ENCODE measurements around the gene TRIO. TPM values are rescaled to one million over a fixed set of nuclear protein-coding genes. Genes with fewer than 3 reads are reported as not detected.
A peak's percentile ranks its signal among the peaks of the same experiment; 100 is the strongest.

TRIO gene
- total and polyA plus RNA-seq, 8 donors = 84.4 to 151 (median 93.7) TPM

DNA sequence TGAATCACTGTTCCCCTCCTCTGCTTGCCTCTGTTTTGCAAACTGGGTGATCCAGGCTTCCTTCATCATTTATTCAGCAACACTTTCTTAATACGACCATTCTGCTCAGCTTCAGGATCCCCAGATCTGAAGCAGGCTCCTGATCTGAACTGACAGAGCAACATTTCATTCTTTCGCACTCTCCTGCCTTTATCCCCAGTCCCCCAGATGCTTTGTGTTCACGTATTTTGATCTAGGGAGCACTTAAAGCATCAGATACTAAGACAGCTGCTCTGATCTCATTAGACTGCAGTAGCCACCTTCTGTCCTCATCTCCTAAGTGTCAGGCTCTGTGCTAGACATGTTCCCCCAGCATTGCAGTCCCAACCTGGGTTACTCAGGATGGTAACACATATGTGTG is 158.0 kb downstream of the TRIO start:
- TF ChIP-seq, protein P1, sequence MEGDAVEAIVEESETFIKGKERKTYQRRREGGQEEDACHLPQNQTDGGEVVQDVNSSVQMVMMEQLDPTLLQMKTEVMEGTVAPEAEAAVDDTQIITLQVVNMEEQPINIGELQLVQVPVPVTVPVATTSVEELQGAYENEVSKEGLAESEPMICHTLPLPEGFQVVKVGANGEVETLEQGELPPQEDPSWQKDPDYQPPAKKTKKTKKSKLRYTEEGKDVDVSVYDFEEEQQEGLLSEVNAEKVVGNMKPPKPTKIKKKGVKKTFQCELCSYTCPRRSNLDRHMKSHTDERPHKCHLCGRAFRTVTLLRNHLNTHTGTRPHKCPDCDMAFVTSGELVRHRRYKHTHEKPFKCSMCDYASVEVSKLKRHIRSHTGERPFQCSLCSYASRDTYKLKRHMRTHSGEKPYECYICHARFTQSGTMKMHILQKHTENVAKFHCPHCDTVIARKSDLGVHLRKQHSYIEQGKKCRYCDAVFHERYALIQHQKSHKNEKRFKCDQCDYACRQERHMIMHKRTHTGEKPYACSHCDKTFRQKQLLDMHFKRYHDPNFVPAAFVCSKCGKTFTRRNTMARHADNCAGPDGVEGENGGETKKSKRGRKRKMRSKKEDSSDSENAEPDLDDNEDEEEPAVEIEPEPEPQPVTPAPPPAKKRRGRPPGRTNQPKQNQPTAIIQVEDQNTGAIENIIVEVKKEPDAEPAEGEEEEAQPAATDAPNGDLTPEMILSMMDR (IDR thresholded peaks at IDR 0.05) = no peak
- H3K27ac ChIP-seq = no peak overlapping the region
- H3K4me1 ChIP-seq = no peaks in the 10 kb centered on the region
- H3K27me3 ChIP-seq = no peaks in the 10 kb centered on the region
- peaks cover 0 to 53% of the 10 kb centered on the region in 2 donors for H3K36me3 ChIP-seq
- H3K4me3 ChIP-seq = no peak overlapping the region
- H3K9me3 ChIP-seq = no peaks in the 10 kb centered on the region
- DNase-seq (no peak), ATAC-seq (no peak)
- intact Hi-C loops (cut with DNase I) = no loop called here

DNA sequence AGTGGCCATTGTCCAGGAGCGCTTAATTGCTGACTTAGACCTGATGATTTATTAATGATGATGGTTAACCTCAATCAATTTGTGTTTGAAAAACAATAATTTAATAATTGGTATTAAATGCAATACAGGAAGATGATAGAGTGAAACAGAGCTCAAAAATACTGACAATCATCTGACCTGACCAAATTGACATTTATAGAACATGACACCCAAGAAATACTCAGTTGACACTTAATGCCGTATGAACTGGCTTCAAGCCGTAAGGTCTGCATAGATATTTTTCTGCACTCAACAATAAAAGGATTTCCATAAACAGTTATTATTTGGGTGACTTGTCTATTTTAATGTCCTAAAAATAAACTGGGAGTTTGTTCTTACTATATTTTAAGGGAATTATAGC is 159.2 kb downstream of the TRIO start:
- DNase-seq = no peak
- TF ChIP-seq, protein P1 (IDR thresholded peaks at IDR 0.05) = no peak
- Histone ChIP-seq H3K27ac (no peak overlapping the region), H3K27me3 (no peaks in the 10 kb centered on the region), H3K36me3 (peaks cover 0 to 52% of the 10 kb centered on the region in 2 donors), H3K4me1 (no peaks in the 10 kb centered on the region), H3K9me3 (no peaks in the 10 kb centered on the region), H3K4me3 (no peak overlapping the region)
- ATAC-seq = no peak
- intact Hi-C loops (cut with DNase I) = no loop called here

DNA sequence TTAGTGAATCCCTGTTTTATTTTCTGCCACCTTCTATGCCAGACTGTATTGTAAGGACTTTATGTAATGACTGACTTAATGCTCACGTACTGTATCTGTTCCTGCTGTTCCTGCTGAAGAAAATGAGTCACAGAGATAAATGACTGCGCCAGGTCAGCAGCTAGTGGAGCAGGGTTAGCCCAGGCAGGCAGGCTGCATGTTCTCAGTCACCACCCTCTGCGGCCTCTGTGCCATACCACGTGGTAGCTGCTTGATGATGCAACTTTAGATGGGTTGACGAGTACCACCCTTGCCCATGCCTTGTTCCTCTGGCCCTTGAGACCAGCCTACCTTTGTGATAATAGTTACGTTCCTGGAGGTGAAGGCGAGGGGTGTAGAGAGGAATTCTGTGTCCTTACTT is 161.9 kb downstream of the TRIO start:
- no peak overlapping the region for H3K4me3 ChIP-seq
- ATAC-seq (peak; percentile 64), DNase-seq (no peak)
- H3K4me1 ChIP-seq = no peaks in the 10 kb centered on the region
- intact Hi-C loops (cut with DNase I) = no loop called here
- peaks cover 0 to 35% of the 10 kb centered on the region in 2 donors for H3K36me3 ChIP-seq
- TF ChIP-seq, protein P1 (IDR thresholded peaks at IDR 0.05) = no peak
- no peaks in the 10 kb centered on the region for H3K27me3 ChIP-seq
- H3K27ac ChIP-seq = no peak overlapping the region
- no peaks in the 10 kb centered on the region for H3K9me3 ChIP-seq

DNA sequence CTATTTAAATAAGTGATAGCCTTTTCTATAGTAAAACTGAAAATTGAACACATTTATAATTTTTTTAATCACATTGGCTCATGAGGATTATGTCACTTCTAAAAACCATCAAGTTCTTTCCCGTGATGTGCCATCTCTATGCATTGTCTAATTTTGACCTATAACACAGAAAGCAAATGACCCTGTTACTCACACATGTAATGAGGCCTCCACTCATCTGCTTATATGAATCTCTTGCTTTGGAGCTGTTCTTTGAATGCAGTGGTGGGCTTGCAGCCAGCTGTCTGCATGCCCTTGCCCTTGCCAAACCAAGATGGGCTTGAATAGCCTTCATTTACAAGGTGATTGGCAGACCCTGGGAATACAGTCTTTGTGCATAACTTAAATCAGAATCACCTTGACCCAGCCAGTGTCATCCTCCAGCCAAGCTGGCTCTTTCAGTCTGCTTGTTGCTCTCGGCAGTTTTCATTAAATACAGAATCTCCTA is 163.2 kb downstream of the TRIO start:
- Histone ChIP-seq H3K9me3 (no peaks in the 10 kb centered on the region), H3K27me3 (no peaks in the 10 kb centered on the region), H3K27ac (no peak overlapping the region), H3K4me1 (no peaks in the 10 kb centered on the region), H3K4me3 (no peak overlapping the region), H3K36me3 (peaks cover 0 to 44% of the 10 kb centered on the region in 2 donors)
- intact Hi-C loops (cut with DNase I) = no loop called here
- ATAC-seq = no peak
- TF ChIP-seq, protein P1 (IDR thresholded peaks at IDR 0.05) = no peak
- DNase-seq = no peak

DNA sequence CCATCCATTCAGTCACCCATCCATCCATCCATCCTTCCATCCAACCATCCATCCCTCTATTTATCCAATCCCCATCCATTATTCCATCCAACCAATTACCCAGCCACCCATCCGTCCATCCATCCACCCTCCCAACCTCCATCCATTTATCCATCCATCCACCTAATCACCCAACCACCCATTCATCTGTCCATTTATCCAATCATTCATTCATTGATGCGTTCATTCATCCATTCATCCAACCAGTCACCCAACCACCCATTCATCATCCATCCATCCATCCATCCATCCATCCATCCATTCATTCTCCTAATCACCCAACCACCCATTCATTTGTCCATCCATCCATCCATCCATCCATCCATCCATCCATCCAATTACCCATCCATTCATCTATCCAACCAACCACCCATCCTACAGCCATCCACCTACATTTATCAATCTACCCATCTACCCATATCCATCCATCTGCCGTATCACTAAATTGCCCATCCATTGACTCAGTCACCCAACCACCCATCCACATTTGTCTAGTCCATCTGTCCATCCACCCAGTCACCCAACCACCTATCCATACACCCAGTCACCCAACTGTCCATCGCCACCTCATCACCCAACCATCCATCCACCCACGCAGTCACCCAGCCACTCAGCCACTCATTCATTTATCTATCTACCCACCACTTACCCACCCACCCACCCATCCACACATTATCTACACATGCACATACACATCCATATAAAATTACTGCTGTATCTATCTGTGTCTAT is 165.4 kb downstream of the TRIO start:
- ATAC-seq (no peak), DNase-seq (no peak)
- Histone ChIP-seq H3K9me3 (no peaks in the 10 kb centered on the region), H3K36me3 (peaks cover 0 to 55% of the 10 kb centered on the region in 2 donors), H3K4me3 (no peak overlapping the region), H3K27ac (no peak overlapping the region), H3K4me1 (no peaks in the 10 kb centered on the region), H3K27me3 (no peaks in the 10 kb centered on the region)
- TF ChIP-seq, protein P1 (IDR thresholded peaks at IDR 0.05) = no peak
- intact Hi-C loops (cut with DNase I) = no loop called here

Measured in left lung (tissue), 10 donors.